Esophagus muscularis mucosa (tissue), 4 donors: Measurements from ENCODE around the gene CKAP5. TPM values are rescaled to one million over a fixed set of nuclear protein-coding genes. Genes with fewer than 3 reads are reported as not detected.
A peak's percentile ranks its signal among the peaks of the same experiment; 100 is the strongest.

Source experiments
- DNase-seq: peaks from one replicate; pipeline ENCODE4 v3.0.0-alpha.2; 2017; ENCODE audit errors: extremely low spot score
- H3K27ac ChIP-seq, 4 donors: fragments of 200-600 bp; sonication (generic); replicated peaks in 1 of 4; 1 replicate in 3 of 4; 2 replicates in 1 of 4; pipeline ENCODE4 v1.5.1; 2016 to 2019; ENCODE audit warnings: mild to moderate bottlenecking in 1 of 4
- H3K27me3 ChIP-seq, 4 donors: fragments of 200-600 bp; sonication (generic); one replicate each; pipeline versions ENCODE4 v1.5.1 to v1.6.0; 2016 to 2019
- H3K36me3 ChIP-seq, 4 donors: fragments of 200-600 bp; sonication (generic); one replicate each; pipeline ENCODE4 v1.5.1; 2016 to 2019
- H3K4me1 ChIP-seq, 4 donors: fragments of 200-600 bp; sonication (generic); one replicate each; pipeline ENCODE4 v1.5.1; 2016 to 2019
- H3K4me3 ChIP-seq, 4 donors: fragments of 200-600 bp; sonication (generic); 1 replicate in 2 of 4; 2 replicates in 2 of 4; pipeline ENCODE4 v1.5.1; 2016 to 2019; ENCODE audit warnings: mild to moderate bottlenecking in 4 of 4, moderate library complexity in 1 of 4
- H3K9me3 ChIP-seq, 4 donors: fragments of 200-600 bp; sonication (generic); 1 replicate in 3 of 4; 2 replicates in 1 of 4; pipeline ENCODE4 v1.5.1; 2016 to 2019
- EP300 ChIP-seq: sonication (generic); formaldehyde crosslinking; IDR thresholded peaks from one replicate; pipeline ENCODE4 v1.6.1; 2017; ENCODE audit warnings: antibody characterized with exemption
- POLR2A ChIP-seq: fragments of 450-650 bp; IDR thresholded peaks from one replicate; pipeline ENCODE4 v1.6.1; 2017; ENCODE audit warnings: antibody characterized with exemption, moderate library complexity, mild to moderate bottlenecking, low read depth
- POLR2AphosphoS5 ChIP-seq, 2 donors: sonication (generic); formaldehyde crosslinking; IDR thresholded peaks; one replicate each; pipeline ENCODE4 v1.6.1; 2017; ENCODE audit warnings: antibody characterized with exemption in 2 of 2
- WGBS: methylation state at CpG from one replicate; pipeline ENCODE4 v1.1.5; 2018; 5-methylcytosine and 5-hydroxymethylcytosine counted together
- intact Hi-C: fragments of 100-400 bp; cut with DNase I; formaldehyde crosslinking; loops from one replicate; pipeline ENCODE4 v1.15.1; 2023
- total RNA-seq, 4 donors: library from RNA; depleted of rRNA; stranded (reverse); fragments of >200 nt; gene quantifications; one replicate each; pipeline versions ENCODE4 v1.1.0 to v1.2.1, GENCODE V29; 2016
- TF ChIP-seq, protein P1 (sequence below), 3 experiments: fragments of 200-600 bp in 2 of 3; fragments of 450-650 bp in 1 of 3; sonication (generic) in 2 of 3; IDR thresholded peaks; one replicate each; pipeline ENCODE4 v1.5.1; 2017 to 2019; ENCODE audit warnings: antibody characterized with exemption in 3 of 3, mild to moderate bottlenecking in 2 of 3, moderate library complexity in 1 of 3

The CKAP5 gene
- total RNA-seq, 4 donors from 2014 or later = 32.4 to 49.2 (median 40.0) TPM

- no peak overlapping the region for H3K27ac ChIP-seq
- H3K4me3 ChIP-seq = no peak overlapping the region
- DNase-seq = no peak
- no peaks in the 10 kb centered on the region for H3K9me3 ChIP-seq
- peaks cover 85 to 98% (median 96%) of the 10 kb centered on the region in 4 donors for H3K36me3 ChIP-seq
- intact Hi-C loops = no loop called here
- no peaks in the 10 kb centered on the region for H3K27me3 ChIP-seq
- H3K4me1 ChIP-seq = no peaks in the 10 kb centered on the region
- TF ChIP-seq POLR2A (no peak), POLR2AphosphoS5 (IDR thresholded peaks at IDR 0.05) (no peak), EP300 (no peak)
- TF ChIP-seq, protein P1, sequence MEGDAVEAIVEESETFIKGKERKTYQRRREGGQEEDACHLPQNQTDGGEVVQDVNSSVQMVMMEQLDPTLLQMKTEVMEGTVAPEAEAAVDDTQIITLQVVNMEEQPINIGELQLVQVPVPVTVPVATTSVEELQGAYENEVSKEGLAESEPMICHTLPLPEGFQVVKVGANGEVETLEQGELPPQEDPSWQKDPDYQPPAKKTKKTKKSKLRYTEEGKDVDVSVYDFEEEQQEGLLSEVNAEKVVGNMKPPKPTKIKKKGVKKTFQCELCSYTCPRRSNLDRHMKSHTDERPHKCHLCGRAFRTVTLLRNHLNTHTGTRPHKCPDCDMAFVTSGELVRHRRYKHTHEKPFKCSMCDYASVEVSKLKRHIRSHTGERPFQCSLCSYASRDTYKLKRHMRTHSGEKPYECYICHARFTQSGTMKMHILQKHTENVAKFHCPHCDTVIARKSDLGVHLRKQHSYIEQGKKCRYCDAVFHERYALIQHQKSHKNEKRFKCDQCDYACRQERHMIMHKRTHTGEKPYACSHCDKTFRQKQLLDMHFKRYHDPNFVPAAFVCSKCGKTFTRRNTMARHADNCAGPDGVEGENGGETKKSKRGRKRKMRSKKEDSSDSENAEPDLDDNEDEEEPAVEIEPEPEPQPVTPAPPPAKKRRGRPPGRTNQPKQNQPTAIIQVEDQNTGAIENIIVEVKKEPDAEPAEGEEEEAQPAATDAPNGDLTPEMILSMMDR (IDR thresholded peaks at IDR 0.05) = no peak
Measured at GRCh38 chr11:46755962-46756361, 90.1 kb downstream of the CKAP5 start.

DNA sequence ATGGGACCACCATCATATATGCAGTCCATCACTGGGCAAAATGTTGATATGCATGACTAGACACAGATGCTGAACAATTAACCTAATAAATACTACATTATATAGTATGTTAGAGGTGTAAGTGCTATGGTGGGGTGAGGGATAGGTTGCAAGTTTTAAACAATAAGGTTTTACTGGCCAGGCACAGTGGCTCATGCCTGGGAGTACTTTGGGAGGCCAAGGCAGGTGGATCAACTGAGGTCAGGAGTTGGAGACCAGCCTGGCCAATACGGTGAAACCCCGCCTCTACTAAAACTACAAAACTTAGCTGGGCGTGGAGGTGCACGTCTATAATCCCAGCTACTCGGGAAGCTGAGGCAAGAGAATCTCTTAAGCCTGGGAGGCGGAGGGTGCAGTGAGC is 98.9 kb downstream of the CKAP5 start:
- Histone ChIP-seq H3K36me3 (peaks cover 76 to 98% (median 96%) of the 10 kb centered on the region in 4 donors), H3K27ac (no peak overlapping the region), H3K27me3 (no peaks in the 10 kb centered on the region), H3K4me3 (no peak overlapping the region), H3K9me3 (no peaks in the 10 kb centered on the region), H3K4me1 (no peaks in the 10 kb centered on the region)
- no peak for TF ChIP-seq POLR2A
- TF ChIP-seq POLR2AphosphoS5 (IDR thresholded peaks at IDR 0.05) = no peak
- TF ChIP-seq EP300 = no peak
- no peak for DNase-seq
- intact Hi-C loops = no loop called here
- 99% methylated on average over 6 of the region's 6 CpGs for WGBS

GRCh38 chr11:46745995-46746394 is 100.1 kb downstream of the CKAP5 start:
- TF ChIP-seq POLR2A = no peak
- TF ChIP-seq POLR2AphosphoS5 (IDR thresholded peaks at IDR 0.05) = no peak
- TF ChIP-seq, protein P1 (IDR thresholded peaks at IDR 0.05) = no peak
- DNase-seq = no peak
- H3K27me3 ChIP-seq = no peaks in the 10 kb centered on the region
- intact Hi-C loops = no loop called here
- peaks cover 70 to 100% (median 99%) of the 10 kb centered on the region in 4 donors for H3K36me3 ChIP-seq
- H3K27ac ChIP-seq = no peak overlapping the region
- 92% methylated on average over 3 of the region's 3 CpGs for WGBS
- H3K9me3 ChIP-seq = no peaks in the 10 kb centered on the region
- no peaks in the 10 kb centered on the region for H3K4me1 ChIP-seq
- H3K4me3 ChIP-seq = no peak overlapping the region

DNA sequence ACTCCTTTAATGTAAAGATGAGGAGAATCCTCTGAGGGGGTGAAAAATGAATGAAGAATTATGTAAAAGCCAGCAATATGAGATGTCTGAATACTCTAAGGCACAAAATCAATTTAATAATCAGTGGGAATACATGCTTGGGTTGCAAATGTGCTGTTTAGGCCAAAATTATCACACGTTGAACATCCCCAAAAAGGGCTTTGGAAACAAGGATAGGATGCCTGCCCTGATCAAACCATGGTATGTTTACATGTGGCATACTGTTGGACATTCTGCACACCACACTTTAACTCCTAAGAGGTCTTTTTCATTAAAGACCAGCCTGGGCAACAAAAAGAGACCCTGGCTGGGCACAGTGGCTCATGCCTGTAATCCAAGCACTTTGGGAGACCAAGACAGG is 100.8 kb downstream of the CKAP5 start:
- no peak for DNase-seq
- Histone ChIP-seq H3K4me3 (no peak overlapping the region), H3K27ac (no peak overlapping the region), H3K9me3 (no peaks in the 10 kb centered on the region), H3K27me3 (no peaks in the 10 kb centered on the region), H3K36me3 (peaks cover 64 to 97% (median 93%) of the 10 kb centered on the region in 4 donors), H3K4me1 (no peaks in the 10 kb centered on the region)
- 80% methylated on average over 1 of the region's 1 CpG for WGBS
- intact Hi-C loops = no loop called here
- TF ChIP-seq, protein P1 (IDR thresholded peaks at IDR 0.05) = no peak
- TF ChIP-seq POLR2AphosphoS5 (IDR thresholded peaks at IDR 0.05) (no peak), POLR2A (no peak), EP300 (no peak)

GRCh38 chr11:46743693-46744339 is 102.3 kb downstream of the CKAP5 start:
- H3K4me1 ChIP-seq = no peaks in the 10 kb centered on the region
- no peaks in the 10 kb centered on the region for H3K9me3 ChIP-seq
- peaks cover 49 to 82% (median 77%) of the 10 kb centered on the region in 4 donors for H3K36me3 ChIP-seq
- H3K27ac ChIP-seq = peak overlapping the region in 1 of 4 donors; percentile 14
- no peaks in the 10 kb centered on the region for H3K27me3 ChIP-seq
- WGBS = 81% methylated on average over 10 of the region's 10 CpGs
- intact Hi-C loops = no loop called here
- no peak for TF ChIP-seq EP300
- TF ChIP-seq, protein P1 (IDR thresholded peaks at IDR 0.05) = no peak
- TF ChIP-seq POLR2AphosphoS5 (IDR thresholded peaks at IDR 0.05) = no peak
- no peak for TF ChIP-seq POLR2A
- H3K4me3 ChIP-seq = no peak overlapping the region
- DNase-seq = no peak
